Body of pancreas (tissue), 4 donors: ENCODE measurements around the gene LAMA5. TPM values are rescaled to one million over a fixed set of nuclear protein-coding genes. Genes with fewer than 3 reads are reported as not detected.

Source experiments
- ATAC-seq: fragments of 150-250 bp; one replicate; pipeline ENCODE4 v1.9.1; 2016
- DNase-seq, 4 donors: peaks; one replicate each; pipeline ENCODE4 v3.0.0-alpha.2; 2019
- H3K27ac ChIP-seq, 4 donors: fragments of 200-600 bp; sonication (generic); 1 replicate in 3 of 4; 2 replicates in 1 of 4; pipeline versions ENCODE4 v1.5.1 to v1.6.1; 2016 to 2019; ENCODE audit warnings: mild to moderate bottlenecking in 1 of 4, mixed read lengths in 1 of 4, moderate library complexity in 1 of 4
- H3K27me3 ChIP-seq, 2 donors: fragments of 200-600 bp; sonication (generic); one replicate each; pipeline ENCODE4 v1.6.0; 2016; ENCODE audit warnings: mild to moderate bottlenecking in 1 of 2
- H3K36me3 ChIP-seq, 2 donors: fragments of 200-600 bp; sonication (generic); replicated peaks in 1 of 2; 2 replicates each; pipeline ENCODE4 v1.5.1; 2016; ENCODE audit warnings: low read depth in 2 of 2; ENCODE audit not compliant: insufficient read depth in 1 of 2
- H3K4me1 ChIP-seq: fragments of 200-600 bp; sonication (generic); one replicate; pipeline ENCODE4 v1.6.0; 2016
- H3K4me3 ChIP-seq, 2 donors: fragments of 200-600 bp; sonication (generic); 1 replicate in 1 of 2; 2 replicates in 1 of 2; pipeline ENCODE4 v1.5.1; 2016 to 2019
- H3K9me3 ChIP-seq, 3 donors: fragments of 200-600 bp; sonication (generic); 1 replicate in 2 of 3; 2 replicates in 1 of 3; pipeline ENCODE4 v1.5.1; 2016
- CTCF ChIP-seq, 7 experiments: fragments of 450-650 bp in 4 of 7; fragments of 200-600 bp in 3 of 7; sonication (generic) in 3 of 7; IDR thresholded peaks; one replicate each; pipeline ENCODE4 v1.5.1; 2016 to 2019; ENCODE audit warnings: antibody characterized with exemption in 7 of 7
- POLR2A ChIP-seq, 3 donors: fragments of 450-650 bp; IDR thresholded peaks; one replicate each; pipeline ENCODE4 v1.6.1; 2016; ENCODE audit warnings: antibody characterized with exemption in 3 of 3, mild to moderate bottlenecking in 2 of 3
- WGBS, 2 donors: methylation state at CpG; one replicate each; pipeline ENCODE4 v1.1.5; 2017; 5-methylcytosine and 5-hydroxymethylcytosine counted together
- intact Hi-C: fragments of 100-400 bp; cut with DNase I; formaldehyde crosslinking; loops from one replicate; pipeline ENCODE4 v1.15.1; 2023
- total RNA-seq, 2 donors: library from RNA; depleted of rRNA; stranded (reverse); fragments of >200 nt; gene quantifications; one replicate each; pipeline ENCODE4 v1.1.0, GENCODE V29; 2016

LAMA5 gene
- total RNA-seq, 2 donors from 2014 or later, result 115 to 185 TPM

- Histone ChIP-seq H3K27ac (peak overlapping the region in 3 of 4 donors; percentile 70 to 80 (median 76)), H3K4me1 (peaks cover 90% of the 10 kb centered on the region), H3K4me3 (no peak overlapping the region), H3K36me3 (no peaks in the 10 kb centered on the region), H3K27me3 (no peaks in the 10 kb centered on the region), H3K9me3 (no peaks in the 10 kb centered on the region)
- no peak for ATAC-seq
- WGBS, 2 donors, result 67 to 76% methylated on average over 3 to 16 of the region's 25 CpGs
- TF ChIP-seq POLR2A (IDR thresholded peaks at IDR 0.05) (no peak), CTCF (IDR thresholded peaks at IDR 0.05) (no peak)
- peak in 2 of 4 donors; percentile 2 to 23 for DNase-seq
- intact Hi-C loops, result no loop called here
These were observed 7.5 kb downstream of the LAMA5 start for GRCh38 chr20:62359491-62360121.

GRCh38 chr20:62359043-62359490 lies 8.0 kb downstream of the LAMA5 start:
- Histone ChIP-seq H3K9me3 (no peaks in the 10 kb centered on the region), H3K27me3 (no peaks in the 10 kb centered on the region), H3K4me1 (peaks cover 88% of the 10 kb centered on the region), H3K27ac (peak overlapping the region; percentile 50 to 80 (median 73)), H3K36me3 (no peaks in the 10 kb centered on the region), H3K4me3 (no peak overlapping the region)
- WGBS, 2 donors, result 58 to 71% methylated on average over 4 to 16 of the region's 16 CpGs
- ATAC-seq (no peak), DNase-seq (peak in 1 of 4 donors; percentile 23)
- intact Hi-C loops, result no loop called here
- TF ChIP-seq POLR2A (IDR thresholded peaks at IDR 0.05) (no peak), CTCF (IDR thresholded peaks at IDR 0.05) (no peak)

- H3K27me3 ChIP-seq, result no peaks in the 10 kb centered on the region
- H3K4me1 ChIP-seq, result peaks cover 81% of the 10 kb centered on the region
- 75 to 80% methylated on average over 10 to 24 of the region's 24 CpGs for WGBS, 2 donors
- H3K36me3 ChIP-seq, result no peaks in the 10 kb centered on the region
- peak; percentile 3 for ATAC-seq
- peak in 2 of 4 donors; percentile 37 to 55 for DNase-seq
- intact Hi-C loops, result no loop called here
- H3K4me3 ChIP-seq, result no peak overlapping the region
- H3K9me3 ChIP-seq, result no peaks in the 10 kb centered on the region
- H3K27ac ChIP-seq, result peak overlapping the region; percentile 50 to 80 (median 73)
- TF ChIP-seq CTCF (IDR thresholded peaks at IDR 0.05), result no peak
- TF ChIP-seq POLR2A (IDR thresholded peaks at IDR 0.05), result no peak
These were observed 8.7 kb downstream of the LAMA5 start for GRCh38 chr20:62358171-62359042.

GRCh38 chr20:62357681-62358080 lies 9.4 kb downstream of the LAMA5 start:
- ATAC-seq (no peak), DNase-seq (peak in 1 of 4 donors; percentile 12)
- 67 to 77% methylated on average over 1 to 7 of the region's 7 CpGs for WGBS, 2 donors
- peaks cover 74% of the 10 kb centered on the region for H3K4me1 ChIP-seq
- intact Hi-C loops, result no loop called here
- H3K36me3 ChIP-seq, result no peaks in the 10 kb centered on the region
- H3K9me3 ChIP-seq, result no peaks in the 10 kb centered on the region
- peak overlapping the region; percentile 50 to 80 (median 73) for H3K27ac ChIP-seq
- H3K27me3 ChIP-seq, result no peaks in the 10 kb centered on the region
- TF ChIP-seq CTCF (IDR thresholded peaks at IDR 0.05) (no peak), POLR2A (IDR thresholded peaks at IDR 0.05) (no peak)
- H3K4me3 ChIP-seq, result no peak overlapping the region
